HepG2 (cell line): ENCODE measurements around the gene EYA3. TPM values are rescaled to one million over a fixed set of nuclear protein-coding genes. Genes with fewer than 3 reads are reported as not detected.

Source experiments
- ATAC-seq: fragments of 200-7000 bp; cut with Tn5 transposase; 3 replicates; pipeline ENCODE4 v1.9.1; 2020; ENCODE audit warnings: mild to moderate bottlenecking, moderate library complexity
- BruUV-seq: library from RNA; stranded (reverse); fragments of 400-500 nt; replicated peaks from 2 replicates; lab custom pipeline; 2021; lab: Mats Ljungman, UMichigan
- CTCF ChIA-PET: fragments of 300-600 bp; formaldehyde crosslinking; extraction: SDS; loops from one replicate; lab custom pipeline; 2021; ENCODE audit warnings: low total read pairs, inconsistent platforms, low intra/inter-chr PET ratio; lab: Yijun Ruan, JAX
- POLR2A ChIA-PET: fragments of 350-600 bp; sonication (Branson Sonifier 250); formaldehyde crosslinking; loops from one replicate; lab custom pipeline; 2020; ENCODE audit warnings: antibody characterized with exemption, inconsistent platforms; lab: Yijun Ruan, JAX
- DNase-seq: peaks from one replicate; pipeline ENCODE4 v3.0.0-alpha.2; 2015; ENCODE audit warnings: low spot score
- FAIRE-seq: peaks from 3 replicates; lab custom pipeline; 2011; peaks lifted over from hg19 to GRCh38; lab: Jason Lieb, UNC
- H2AFZ ChIP-seq: one replicate; pipeline ENCODE4 v1.6.1; 2011; ENCODE audit warnings: low read length, inconsistent platforms
- H3K27ac ChIP-seq: fragments of 300-600 bp; 3 replicates; pipeline ENCODE4 v1.8.0; 2011; ENCODE audit warnings: mixed run types, mild to moderate bottlenecking, mixed read lengths, low read length, inconsistent platforms; ENCODE audit not compliant: insufficient read depth; ENCODE audit errors: extremely low read length
- H3K27me3 ChIP-seq, 2 experiments: fragments of 200-600 bp in 1 of 2; 2 replicates in 1 of 2; 3 replicates in 1 of 2; pipeline versions ENCODE4 v1.6.0 to v1.8.0; 2011; ENCODE audit warnings: low read length in 2 of 2, mild to moderate bottlenecking in 2 of 2, moderate library complexity in 2 of 2, inconsistent platforms in 1 of 2; ENCODE audit not compliant: insufficient read depth in 2 of 2, control insufficient read depth in 1 of 2
- H3K36me3 ChIP-seq, 2 experiments: fragments of 200-600 bp in 1 of 2; replicated peaks in 1 of 2; 2 replicates in 1 of 2; 3 replicates in 1 of 2; pipeline versions ENCODE4 v1.5.1 to v1.8.0; 2011; ENCODE audit warnings: low read length in 2 of 2, inconsistent platforms in 1 of 2; ENCODE audit not compliant: insufficient read depth in 2 of 2, control insufficient read depth in 1 of 2
- H3K4me1 ChIP-seq: 2 replicates; pipeline ENCODE4 v1.5.1; 2012; ENCODE audit warnings: low read length, inconsistent platforms; ENCODE audit not compliant: insufficient read depth
- H3K4me2 ChIP-seq: 2 replicates; pipeline ENCODE4 v1.6.0; 2011; ENCODE audit warnings: low read depth, low read length, inconsistent platforms
- H3K4me3 ChIP-seq, 3 experiments: fragments of 200-600 bp in 1 of 3; sonication (generic), shearing (Covaris generic) in 1 of 3; replicated peaks in 1 of 3; 2 replicates each; pipeline ENCODE4 v1.5.1; 2011 to 2016; ENCODE audit warnings: low read length in 3 of 3, inconsistent platforms in 2 of 3, low read depth in 2 of 3, mild to moderate bottlenecking in 2 of 3, control low read depth in 1 of 3, mixed read lengths in 1 of 3; ENCODE audit not compliant: insufficient read depth in 1 of 3
- H3K79me2 ChIP-seq: one replicate; pipeline ENCODE4 v1.6.1; 2011; ENCODE audit warnings: low read length, inconsistent platforms; ENCODE audit not compliant: insufficient read depth
- H3K9ac ChIP-seq: 2 replicates; pipeline ENCODE4 v1.6.0; 2011; ENCODE audit warnings: mild to moderate bottlenecking, low read depth, low read length, inconsistent platforms; ENCODE audit not compliant: insufficient read depth
- H3K9me3 ChIP-seq: 2 replicates; pipeline ENCODE4 v1.5.1; 2012; ENCODE audit warnings: mild to moderate bottlenecking, low read length
- H4K20me1 ChIP-seq: 2 replicates; pipeline ENCODE4 v1.6.0; 2011; ENCODE audit warnings: inconsistent platforms, mild to moderate bottlenecking, low read length, moderate library complexity; ENCODE audit not compliant: insufficient read depth
- CEBPZ ChIP-seq: IDR thresholded peaks from 2 replicates; pipeline ENCODE4 v1.6.1; 2012; ENCODE audit warnings: low read length, improper control_type of control experiment
- DPF2 ChIP-seq: sonication (generic); formaldehyde crosslinking; IDR thresholded peaks from 2 replicates; pipeline ENCODE4 v1.4.0; 2020; ENCODE audit warnings: mild to moderate bottlenecking, low read depth, missing genetic modification reagents, borderline replicate concordance
- FIP1L1 ChIP-seq: fragments of 200-400 bp; formaldehyde crosslinking; IDR thresholded peaks from 2 replicates; pipeline ENCODE4 v1.6.1; 2018; ENCODE audit warnings: low read depth, mild to moderate bottlenecking, low read length, moderate library complexity, borderline replicate concordance; ENCODE audit not compliant: insufficient read depth
- HMG20A ChIP-seq: IDR thresholded peaks from 2 replicates; pipeline ENCODE4 v1.6.1; 2016; ENCODE audit warnings: borderline replicate concordance
- IRF9 ChIP-seq: sonication (generic); formaldehyde crosslinking; IDR thresholded peaks from 2 replicates; pipeline ENCODE4 v1.8.0; 2022; ENCODE audit warnings: missing genetic modification reagents, mild to moderate bottlenecking, borderline replicate concordance
- KAT7 ChIP-seq: IDR thresholded peaks from 2 replicates; pipeline ENCODE4 v1.6.1; 2018; ENCODE audit warnings: borderline replicate concordance, missing compliant biosample characterization
- KDM3A ChIP-seq: IDR thresholded peaks from 2 replicates; pipeline ENCODE4 v1.6.1; 2018; ENCODE audit warnings: low read depth, missing compliant biosample characterization
- MXD3 ChIP-seq: IDR thresholded peaks from 2 replicates; pipeline ENCODE4 v1.6.1; 2016; ENCODE audit warnings: mild to moderate bottlenecking, missing biosample characterization, missing genetic modification reagents
- PHF21A ChIP-seq: sonication (generic); formaldehyde crosslinking; IDR thresholded peaks from 2 replicates; pipeline ENCODE4 v1.5.0; 2020; ENCODE audit warnings: mild to moderate bottlenecking, missing genetic modification reagents
- PHF5A ChIP-seq: IDR thresholded peaks from one replicate; pipeline ENCODE4 v1.6.1; 2018; ENCODE audit warnings: low read depth, missing genetic modification reagents; ENCODE audit not compliant: unreplicated experiment
- PTBP1 ChIP-seq: fragments of 200-400 bp; formaldehyde crosslinking; IDR thresholded peaks from 2 replicates; pipeline ENCODE4 v1.6.1; 2018; ENCODE audit warnings: low read length, low read depth; ENCODE audit not compliant: poor library complexity, severe bottlenecking
- TCF7L2 ChIP-seq: IDR thresholded peaks from 2 replicates; pipeline ENCODE4 v1.6.1; 2011; ENCODE audit warnings: mild to moderate bottlenecking, low read depth, low read length, moderate library complexity
- ZNF761 ChIP-seq: sonication (generic); formaldehyde crosslinking; conservative IDR thresholded peaks from 2 replicates; pipeline ENCODE4 v1.4.0; 2020; ENCODE audit warnings: mild to moderate bottlenecking, missing genetic modification reagents
- in situ Hi-C: cut with HindIII; loops from 2 replicates; pipeline ENCODE4 v1.10.0; 2017; ENCODE audit warnings: low pct_unique_long_range_greater_than_20kb; ENCODE audit not compliant: extremely low pct_ligation_motif_present
- intact Hi-C: fragments of 100-400 bp; cut with micrococcal nuclease; formaldehyde crosslinking; loops from one replicate; pipeline ENCODE4 v1.10.0; 2022; ENCODE audit not compliant: unreplicated experiment
- polyA plus RNA-seq, 8 experiments: library from polyadenylated mRNA; depleted of rRNA in 3 of 8; stranded (reverse) in 7 of 8; unstranded in 1 of 8; fragments of >200 nt; fragmentation: Illumina TruSeq in 4 of 8; extraction: Trizol in 4 of 8; gene quantifications; 2 replicates each; pipeline versions ENCODE4 v1.2.1 to v1.2.3, GENCODE V29; 2011 to 2016; ENCODE audit warnings: low read depth in 4 of 8, missing spikeins in 1 of 8, mixed read lengths in 1 of 8; ENCODE audit not compliant: insufficient read depth in 1 of 8
- total RNA-seq, 5 experiments: library from RNA; depleted of rRNA; stranded (reverse); fragments of >200 nt; fragmentation: Illumina TruSeq; extraction: Trizol; gene quantifications; 2 replicates each; pipeline ENCODE4 v1.2.3, GENCODE V29; 2016; ENCODE audit warnings: low read depth in 1 of 5

Gene EYA3
- total and polyA plus RNA-seq, 2 of the 13 experiments (the other 11 are each of a cell fraction or from before 2014, with no cell fraction given): 13.9 to 19.7 TPM

- Histone ChIP-seq H3K4me2 (no peak overlapping the region), H3K9me3 (no peaks in the 10 kb centered on the region), H3K27me3 (no peaks in the 10 kb centered on the region), H3K4me3 (no peak overlapping the region), H3K36me3 (peaks cover 1 to 11% of the 10 kb centered on the region in 2 experiments; a peak in 2 of 5 replicates), H3K27ac (no peak overlapping the region), H2AFZ (no peak overlapping the region), H4K20me1 (no peaks in the 10 kb centered on the region), H3K4me1 (no peaks in the 10 kb centered on the region), H3K9ac (no peak overlapping the region), H3K79me2 (no peaks in the 10 kb centered on the region)
- POLR2A ChIA-PET: no interaction called here
- no peak for DNase-seq
- CTCF ChIA-PET: no interaction called here
- BruUV-seq: no TSS peak
- in situ Hi-C loops (no loop called here), intact Hi-C loops (no loop called here)
- no peak for ATAC-seq
- no peak for FAIRE-seq
- no peak for TF ChIP-seq CEBPZ
- TF ChIP-seq TCF7L2: no peak
- TF ChIP-seq ZNF761 (CRISPR knock-in tag): no peak
- TF ChIP-seq PTBP1: no peak
- TF ChIP-seq PHF5A (CRISPR knock-in tag): no peak
- TF ChIP-seq MXD3 (CRISPR knock-in tag): no peak
- TF ChIP-seq PHF21A (CRISPR knock-in tag): no peak
- TF ChIP-seq HMG20A (CRISPR knock-in tag): no peak
- TF ChIP-seq KAT7 (CRISPR knock-in tag): no peak
- no peak for TF ChIP-seq IRF9 (CRISPR knock-in tag)
- TF ChIP-seq KDM3A (CRISPR knock-in tag): no peak
- no peak for TF ChIP-seq DPF2 (CRISPR knock-in tag)
- no peak for TF ChIP-seq FIP1L1
Measured at GRCh38 chr1:28027660-28028059, 60.8 kb downstream of the EYA3 start.
